ENCODE measurements around the gene CENPU.
A peak's percentile ranks its signal among the peaks of the same experiment; 100 is the strongest.
"Not testable (repeated sequence)": the region's sequence is repeated elsewhere in the genome, so short reads cannot be mapped to it uniquely, and the experiment has no call there.

The CENPU gene

DNA sequence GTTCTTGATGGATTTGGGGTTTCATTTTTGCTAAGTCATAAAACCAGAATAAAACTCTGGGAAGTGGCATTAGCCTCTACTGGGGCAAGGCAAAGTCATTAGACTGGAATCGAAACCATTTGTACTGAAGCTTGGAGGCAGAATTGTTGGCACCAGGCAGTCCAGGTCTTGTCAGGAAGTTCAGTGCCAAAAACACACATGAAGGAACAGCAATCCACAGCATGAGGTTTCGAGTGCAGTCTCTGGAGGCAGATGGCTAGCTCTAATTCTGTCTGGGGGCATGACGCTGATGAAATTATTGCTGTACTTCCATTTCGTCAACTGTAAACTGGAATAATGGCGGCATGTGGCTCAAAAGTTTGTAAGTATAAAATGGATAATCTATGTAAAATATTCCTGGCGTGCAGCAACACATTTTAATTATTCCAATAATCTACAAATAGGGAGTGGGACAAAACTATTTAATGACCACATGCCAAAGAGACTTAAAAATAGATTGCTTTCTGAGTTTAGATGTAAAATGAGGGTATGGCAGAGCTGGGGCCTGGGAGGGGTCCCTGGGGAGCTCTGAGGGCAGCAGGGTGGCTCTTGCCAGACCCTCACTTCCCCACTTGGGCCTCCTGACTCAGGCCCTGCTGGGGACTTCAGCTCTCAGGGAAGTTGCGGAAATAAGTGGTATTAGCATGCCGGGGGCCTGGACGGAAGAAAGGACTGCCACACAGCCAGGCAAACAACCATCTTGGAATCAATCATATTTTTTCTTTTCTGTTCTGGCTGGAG is 18.8 kb upstream of the CENPU start:
- DNase-seq (ENCODE audit: insufficient read length, low spot score) (no peak), FAIRE-seq (no peak)

DNA sequence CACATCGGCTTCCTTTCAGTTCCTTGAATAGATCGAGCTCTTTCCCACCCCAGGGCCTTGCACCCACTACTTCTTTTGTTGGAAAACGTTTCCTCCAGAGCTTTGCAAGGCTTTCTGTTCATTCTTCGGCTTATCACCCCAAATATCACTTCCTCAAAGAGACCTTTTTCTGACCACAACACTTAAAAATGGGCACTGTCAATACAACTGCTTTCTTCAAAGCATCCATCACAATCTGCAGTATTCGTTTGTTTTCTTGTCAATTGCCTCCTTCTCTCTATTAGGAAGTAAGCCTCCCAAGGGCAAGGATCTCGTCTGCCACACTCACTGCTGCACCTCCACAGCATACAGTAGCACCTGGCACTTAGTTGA is 17.7 kb upstream of the CENPU start:
- FAIRE-seq (peak; percentile 62), DNase-seq (ENCODE audit: insufficient read length, low spot score) (no peak)

- FAIRE-seq: no peak
- DNase-seq (ENCODE audit: insufficient read length, low spot score): no peak
Observed at GRCh38 chr4:184750926-184751584, 17.2 kb upstream of the CENPU start.

- no peak for DNase-seq (ENCODE audit: insufficient read length, low spot score)
- FAIRE-seq: no peak
Observed at GRCh38 chr4:184748251-184748652, 14.4 kb upstream of the CENPU start.

GRCh38 chr4:184747034-184747830 is 13.3 kb upstream of the CENPU start:
- peak; percentile 9 for FAIRE-seq
- DNase-seq (ENCODE audit: insufficient read length, low spot score): no peak

DNA sequence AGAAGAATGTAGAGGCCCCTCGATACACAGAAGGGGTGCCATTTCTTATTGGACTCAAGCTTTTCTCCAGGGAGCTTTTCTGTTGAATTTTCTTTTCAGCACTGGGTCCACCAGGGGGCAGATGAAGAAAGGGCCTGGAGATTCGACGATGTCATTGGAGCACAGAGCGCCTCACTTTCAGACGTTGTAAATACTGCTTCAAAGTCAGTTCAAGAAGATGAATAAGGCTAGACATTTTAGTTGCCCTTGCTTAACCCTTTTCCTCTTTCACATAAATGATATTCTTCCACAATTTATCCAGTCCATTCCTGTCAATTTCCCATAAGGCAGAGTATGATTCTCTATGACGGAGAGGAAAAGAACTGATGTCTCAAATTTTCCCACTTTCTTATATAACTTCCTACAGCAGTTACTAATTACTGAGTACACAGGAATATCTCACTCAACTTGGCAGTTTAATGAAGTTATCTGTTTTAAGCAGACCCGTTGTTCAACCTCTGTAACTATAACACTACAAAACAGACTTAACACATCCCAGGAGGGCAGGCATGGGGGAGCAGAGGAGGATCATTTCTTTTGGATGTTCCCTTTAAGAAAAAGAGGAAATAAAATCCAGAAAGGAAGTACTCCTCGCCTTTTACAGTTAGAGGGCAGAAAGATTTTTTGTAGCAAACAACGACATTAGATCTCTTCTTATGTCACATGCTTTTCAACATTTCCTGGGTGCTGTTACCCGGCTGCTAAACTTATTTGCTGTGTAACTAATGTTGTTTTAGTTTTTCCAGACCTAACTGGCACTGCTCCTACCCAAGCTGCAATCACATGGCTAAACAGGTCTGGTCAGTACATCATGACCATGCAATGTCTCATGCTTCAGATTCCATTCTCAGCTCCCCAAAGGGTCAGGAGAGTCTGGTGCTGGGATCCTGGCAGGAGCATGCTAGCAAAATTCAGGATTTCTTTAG is 12.2 kb upstream of the CENPU start:
- FAIRE-seq: peak; percentile 51
- DNase-seq (ENCODE audit: insufficient read length, low spot score): peak; percentile 81

DNA sequence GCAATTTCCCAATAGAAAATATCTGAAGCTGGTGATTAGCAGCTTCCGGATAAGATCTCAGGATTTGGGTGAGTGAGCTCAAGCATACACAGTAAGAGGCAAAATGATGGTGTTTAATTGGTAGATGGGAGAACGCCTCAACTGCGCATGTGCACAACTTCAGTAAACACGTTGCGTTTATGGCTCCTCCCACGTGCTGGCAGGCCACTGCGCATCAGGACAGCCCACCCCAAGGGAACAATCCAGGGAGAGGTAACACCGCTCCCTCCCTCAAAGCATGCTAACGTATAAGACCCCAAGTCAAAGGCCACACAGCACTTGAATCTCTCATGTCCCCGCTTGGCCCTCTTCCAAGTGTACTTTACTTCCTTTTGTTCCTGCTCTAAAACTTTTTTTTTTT is 10.3 kb upstream of the CENPU start:
- no peak for FAIRE-seq
- no peak for DNase-seq (ENCODE audit: insufficient read length, low spot score)

DNA sequence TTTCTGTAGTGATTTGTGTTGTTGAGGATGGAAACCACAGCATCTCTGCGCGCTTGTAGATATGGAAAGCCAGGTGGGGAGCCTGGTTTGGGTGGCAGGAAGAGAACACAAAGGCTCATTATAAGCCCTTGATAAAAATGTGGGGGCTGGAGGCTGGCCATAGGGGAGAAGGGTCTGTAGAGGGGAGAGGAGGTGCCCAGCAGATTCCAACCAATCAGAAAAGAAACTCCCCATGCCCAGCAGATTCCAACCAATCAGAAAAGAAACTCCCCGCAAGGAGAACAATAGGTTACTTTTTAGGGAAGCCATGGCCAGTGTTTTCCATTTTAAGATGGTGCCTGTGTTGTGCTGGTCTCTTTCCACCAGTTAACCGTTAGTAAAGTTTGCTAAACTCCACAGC is 9.8 kb upstream of the CENPU start:
- DNase-seq (ENCODE audit: insufficient read length, low spot score) (no peak), FAIRE-seq (no peak)

DNA sequence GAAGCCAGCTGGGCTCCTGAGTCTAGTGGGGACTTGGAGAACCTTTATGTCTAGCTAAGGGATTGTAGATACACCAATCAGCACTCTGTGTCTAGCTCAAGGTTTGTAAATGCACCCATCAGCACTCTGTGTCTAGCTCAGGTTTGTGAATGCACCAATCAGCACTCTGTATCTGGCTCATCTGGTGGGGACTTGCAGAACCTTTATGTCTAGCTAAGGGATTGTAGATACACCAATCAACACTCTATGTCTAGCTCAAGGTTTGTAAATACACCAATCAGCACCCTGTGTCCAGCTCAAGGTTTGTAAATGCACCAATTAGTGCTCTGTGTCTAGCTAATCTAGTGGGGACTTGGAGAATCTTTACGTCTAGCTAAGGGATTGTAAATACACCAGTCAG is 7.8 kb upstream of the CENPU start:
- not testable (repeated sequence) for DNase-seq (ENCODE audit: insufficient read length, low spot score); FAIRE-seq

GRCh38 chr4:184740980-184741391 is 7.1 kb upstream of the CENPU start:
- FAIRE-seq (no peak), DNase-seq (ENCODE audit: insufficient read length, low spot score) (no peak)

- DNase-seq (ENCODE audit: insufficient read length, low spot score); FAIRE-seq: not testable (repeated sequence)
Observed at GRCh38 chr4:184739575-184739974, 5.7 kb upstream of the CENPU start.

GRCh38 chr4:184734758-184735157 is 862 bp upstream of the CENPU start:
- FAIRE-seq: no peak
- DNase-seq (ENCODE audit: insufficient read length, low spot score): no peak

- FAIRE-seq (no peak), DNase-seq (ENCODE audit: insufficient read length, low spot score) (no peak)
Observed at GRCh38 chr4:184732126-184732525, 1.8 kb downstream of the CENPU start.

GRCh38 chr4:184731056-184731455 is 2.8 kb downstream of the CENPU start:
- FAIRE-seq: no peak
- DNase-seq (ENCODE audit: insufficient read length, low spot score): no peak

DNA sequence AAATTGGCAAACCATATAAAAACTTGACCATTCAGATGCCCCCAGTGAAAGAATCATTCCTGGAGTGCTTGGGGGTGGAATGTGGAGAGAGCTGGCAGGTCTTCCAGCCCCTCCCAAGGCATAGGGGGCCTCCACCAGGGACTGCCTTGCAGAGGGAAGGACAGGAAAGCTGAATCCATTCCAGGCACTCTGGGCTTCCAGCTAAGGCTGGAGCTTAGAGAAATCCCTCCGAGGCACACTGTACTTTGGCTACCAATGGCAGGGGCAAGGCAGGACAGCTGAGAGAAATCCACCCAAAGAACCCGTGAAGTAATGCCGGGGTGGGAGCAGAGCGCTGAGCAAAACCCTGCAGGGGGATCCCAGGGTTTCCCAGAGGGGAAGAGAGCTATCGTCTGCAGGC is 4.0 kb downstream of the CENPU start:
- no peak for FAIRE-seq

GRCh38 chr4:184728858-184729257 is 5.0 kb downstream of the CENPU start:
- FAIRE-seq: no peak

More for the DNA sequence above, 4.0 kb downstream of the CENPU start:
- DNase-seq (ENCODE audit: insufficient read length, low spot score): no peak

GRCh38 chr4:184727430-184727829 is 6.5 kb downstream of the CENPU start:
- no peak for DNase-seq (ENCODE audit: insufficient read length, low spot score)

More at GRCh38 chr4:184728858-184729257, 5.0 kb downstream of the CENPU start:
- DNase-seq (ENCODE audit: insufficient read length, low spot score): no peak

GRCh38 chr4:184722798-184723197 is 11.1 kb downstream of the CENPU start:
- DNase-seq (ENCODE audit: insufficient read length, low spot score) (no peak), FAIRE-seq (peak; percentile 54)

More at GRCh38 chr4:184727430-184727829, 6.5 kb downstream of the CENPU start:
- FAIRE-seq: no peak

DNA sequence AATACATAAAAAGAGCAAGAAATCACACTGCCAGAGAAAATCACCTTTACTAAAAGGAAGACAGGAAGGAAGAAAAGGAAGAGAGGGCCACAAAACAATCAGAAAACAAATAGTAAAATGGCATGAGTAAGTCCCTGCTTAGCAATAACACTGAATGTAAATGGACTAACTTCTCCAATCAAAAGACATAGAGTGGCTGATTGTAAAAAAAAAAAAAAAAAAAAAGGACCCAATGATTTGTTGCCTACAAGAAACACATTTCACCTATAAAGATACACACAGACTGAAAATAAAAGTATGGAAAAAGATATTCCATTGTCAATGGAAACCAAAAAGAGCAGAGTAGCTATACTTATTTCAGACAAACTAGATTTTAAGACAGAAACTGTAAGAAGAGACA is 12.6 kb downstream of the CENPU start:
- no peak for FAIRE-seq

GRCh38 chr4:184719407-184719806 is 14.5 kb downstream of the CENPU start:
- FAIRE-seq (no peak), DNase-seq (ENCODE audit: insufficient read length, low spot score) (no peak)

More for the DNA sequence above, 12.6 kb downstream of the CENPU start:
- DNase-seq (ENCODE audit: insufficient read length, low spot score): no peak
